Esophagus muscularis mucosa (tissue), 4 donors: ENCODE results near the gene STK32B. TPM values are rescaled to one million over a fixed set of nuclear protein-coding genes. Genes with fewer than 3 reads are reported as not detected.

ENCODE experiments used
- DNase-seq: peaks from one replicate; pipeline ENCODE4 v3.0.0-alpha.2; 2017; ENCODE audit errors: extremely low spot score
- H3K27ac ChIP-seq, 4 donors: fragments of 200-600 bp; sonication (generic); replicated peaks in 1 of 4; 1 replicate in 3 of 4; 2 replicates in 1 of 4; pipeline ENCODE4 v1.5.1; 2016 to 2019; ENCODE audit warnings: mild to moderate bottlenecking in 1 of 4
- H3K27me3 ChIP-seq, 4 donors: fragments of 200-600 bp; sonication (generic); one replicate each; pipeline versions ENCODE4 v1.5.1 to v1.6.0; 2016 to 2019
- H3K36me3 ChIP-seq, 4 donors: fragments of 200-600 bp; sonication (generic); one replicate each; pipeline ENCODE4 v1.5.1; 2016 to 2019
- H3K4me1 ChIP-seq, 4 donors: fragments of 200-600 bp; sonication (generic); one replicate each; pipeline ENCODE4 v1.5.1; 2016 to 2019
- H3K4me3 ChIP-seq, 4 donors: fragments of 200-600 bp; sonication (generic); 1 replicate in 2 of 4; 2 replicates in 2 of 4; pipeline ENCODE4 v1.5.1; 2016 to 2019; ENCODE audit warnings: mild to moderate bottlenecking in 4 of 4, moderate library complexity in 1 of 4
- H3K9me3 ChIP-seq, 4 donors: fragments of 200-600 bp; sonication (generic); 1 replicate in 3 of 4; 2 replicates in 1 of 4; pipeline ENCODE4 v1.5.1; 2016 to 2019
- CTCF ChIP-seq, 3 experiments: fragments of 200-600 bp in 2 of 3; fragments of 450-650 bp in 1 of 3; sonication (generic) in 2 of 3; IDR thresholded peaks; one replicate each; pipeline ENCODE4 v1.5.1; 2017 to 2019; ENCODE audit warnings: antibody characterized with exemption in 3 of 3, mild to moderate bottlenecking in 2 of 3, moderate library complexity in 1 of 3
- EP300 ChIP-seq: sonication (generic); formaldehyde crosslinking; IDR thresholded peaks from one replicate; pipeline ENCODE4 v1.6.1; 2017; ENCODE audit warnings: antibody characterized with exemption
- POLR2A ChIP-seq: fragments of 450-650 bp; IDR thresholded peaks from one replicate; pipeline ENCODE4 v1.6.1; 2017; ENCODE audit warnings: antibody characterized with exemption, moderate library complexity, mild to moderate bottlenecking, low read depth
- POLR2AphosphoS5 ChIP-seq, 2 donors: sonication (generic); formaldehyde crosslinking; IDR thresholded peaks; one replicate each; pipeline ENCODE4 v1.6.1; 2017; ENCODE audit warnings: antibody characterized with exemption in 2 of 2
- WGBS: methylation state at CpG from one replicate; pipeline ENCODE4 v1.1.5; 2018; 5-methylcytosine and 5-hydroxymethylcytosine counted together
- intact Hi-C: fragments of 100-400 bp; cut with DNase I; formaldehyde crosslinking; loops from one replicate; pipeline ENCODE4 v1.15.1; 2023
- total RNA-seq, 4 donors: library from RNA; depleted of rRNA; stranded (reverse); fragments of >200 nt; gene quantifications; one replicate each; pipeline versions ENCODE4 v1.1.0 to v1.2.1, GENCODE V29; 2016

Gene STK32B
- total RNA-seq, 4 donors from 2014 or later = 1.7 to 3.8 (median 2.7) TPM

- H3K4me3 ChIP-seq = no peak overlapping the region
- H3K36me3 ChIP-seq = no peaks in the 10 kb centered on the region
- WGBS = 90% methylated on average over 3 of the region's 3 CpGs
- no peak for TF ChIP-seq POLR2AphosphoS5 (IDR thresholded peaks at IDR 0.05)
- no peaks in the 10 kb centered on the region for H3K4me1 ChIP-seq
- no peaks in the 10 kb centered on the region for H3K27me3 ChIP-seq
- intact Hi-C loops = no loop called here
- H3K9me3 ChIP-seq = no peaks in the 10 kb centered on the region
- DNase-seq = no peak
- H3K27ac ChIP-seq = no peak overlapping the region
Observed at GRCh38 chr4:5364406-5364805, 313.1 kb downstream of the STK32B start.

GRCh38 chr4:5365071-5366008, 314.1 kb downstream of the STK32B start:
- intact Hi-C loops = no loop called here

GRCh38 chr4:5366009-5366386, 314.7 kb downstream of the STK32B start:
- no peaks in the 10 kb centered on the region for H3K27me3 ChIP-seq
- intact Hi-C loops = no loop called here
- H3K9me3 ChIP-seq = no peaks in the 10 kb centered on the region
- H3K4me3 ChIP-seq = no peak overlapping the region
- no peaks in the 10 kb centered on the region for H3K4me1 ChIP-seq
- TF ChIP-seq CTCF (IDR thresholded peaks at IDR 0.05) (no peak), EP300 (no peak), POLR2AphosphoS5 (IDR thresholded peaks at IDR 0.05) (no peak)
- no peak overlapping the region for H3K27ac ChIP-seq
- H3K36me3 ChIP-seq = no peaks in the 10 kb centered on the region
- DNase-seq = no peak
- WGBS = 73% methylated on average over 3 of the region's 3 CpGs

More at GRCh38 chr4:5365071-5366008, 314.1 kb downstream of the STK32B start:
- 52% methylated on average over 12 of the region's 12 CpGs for WGBS
- no peaks in the 10 kb centered on the region for H3K4me1 ChIP-seq
- no peaks in the 10 kb centered on the region for H3K9me3 ChIP-seq
- H3K36me3 ChIP-seq = no peaks in the 10 kb centered on the region
- no peak overlapping the region for H3K4me3 ChIP-seq
- no peak for DNase-seq
- no peaks in the 10 kb centered on the region for H3K27me3 ChIP-seq
- TF ChIP-seq POLR2A (no peak), CTCF (IDR thresholded peaks at IDR 0.05) (no peak), POLR2AphosphoS5 (IDR thresholded peaks at IDR 0.05) (no peak), EP300 (no peak)
- no peak overlapping the region for H3K27ac ChIP-seq

- H3K4me1 ChIP-seq = no peaks in the 10 kb centered on the region
- H3K27me3 ChIP-seq = no peaks in the 10 kb centered on the region
- TF ChIP-seq POLR2A (no peak), EP300 (no peak), POLR2AphosphoS5 (IDR thresholded peaks at IDR 0.05) (no peak), CTCF (IDR thresholded peaks at IDR 0.05) (no peak)
- DNase-seq = no peak
- H3K9me3 ChIP-seq = no peaks in the 10 kb centered on the region
- no peaks in the 10 kb centered on the region for H3K36me3 ChIP-seq
- 69% methylated on average over 6 of the region's 6 CpGs for WGBS
- H3K27ac ChIP-seq = no peak overlapping the region
- H3K4me3 ChIP-seq = no peak overlapping the region
- intact Hi-C loops = no loop called here
Observed at GRCh38 chr4:5366421-5366820, 315.1 kb downstream of the STK32B start.

- H3K4me3 ChIP-seq = no peak overlapping the region
- no peaks in the 10 kb centered on the region for H3K4me1 ChIP-seq
- no peaks in the 10 kb centered on the region for H3K27me3 ChIP-seq
- H3K9me3 ChIP-seq = peaks cover 0 to 8% (median 3%) of the 10 kb centered on the region in 4 donors
- no peak overlapping the region for H3K27ac ChIP-seq
- 89% methylated on average over 3 of the region's 3 CpGs for WGBS
- TF ChIP-seq POLR2A (no peak), POLR2AphosphoS5 (IDR thresholded peaks at IDR 0.05) (no peak), EP300 (no peak), CTCF (IDR thresholded peaks at IDR 0.05) (no peak)
- DNase-seq = no peak
- intact Hi-C loops = no loop called here
- H3K36me3 ChIP-seq = no peaks in the 10 kb centered on the region
Observed at GRCh38 chr4:5368426-5368825, 317.1 kb downstream of the STK32B start.
